ENCODE data around the gene SPTBN1.

SPTBN1 gene

GRCh38 chr2:54531558-54531957 is 75.4 kb downstream of the SPTBN1 start:
- no peak for DNase-seq (ENCODE audit: low read depth)
- TF ChIP-seq, protein P1, sequence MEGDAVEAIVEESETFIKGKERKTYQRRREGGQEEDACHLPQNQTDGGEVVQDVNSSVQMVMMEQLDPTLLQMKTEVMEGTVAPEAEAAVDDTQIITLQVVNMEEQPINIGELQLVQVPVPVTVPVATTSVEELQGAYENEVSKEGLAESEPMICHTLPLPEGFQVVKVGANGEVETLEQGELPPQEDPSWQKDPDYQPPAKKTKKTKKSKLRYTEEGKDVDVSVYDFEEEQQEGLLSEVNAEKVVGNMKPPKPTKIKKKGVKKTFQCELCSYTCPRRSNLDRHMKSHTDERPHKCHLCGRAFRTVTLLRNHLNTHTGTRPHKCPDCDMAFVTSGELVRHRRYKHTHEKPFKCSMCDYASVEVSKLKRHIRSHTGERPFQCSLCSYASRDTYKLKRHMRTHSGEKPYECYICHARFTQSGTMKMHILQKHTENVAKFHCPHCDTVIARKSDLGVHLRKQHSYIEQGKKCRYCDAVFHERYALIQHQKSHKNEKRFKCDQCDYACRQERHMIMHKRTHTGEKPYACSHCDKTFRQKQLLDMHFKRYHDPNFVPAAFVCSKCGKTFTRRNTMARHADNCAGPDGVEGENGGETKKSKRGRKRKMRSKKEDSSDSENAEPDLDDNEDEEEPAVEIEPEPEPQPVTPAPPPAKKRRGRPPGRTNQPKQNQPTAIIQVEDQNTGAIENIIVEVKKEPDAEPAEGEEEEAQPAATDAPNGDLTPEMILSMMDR (IDR thresholded peaks at IDR 0.05; ENCODE audit: low read depth, low read length, missing control alignments), result no peak
- no peak overlapping the region for H3K4me3 ChIP-seq (ENCODE audit: low read depth, low read length)

DNA sequence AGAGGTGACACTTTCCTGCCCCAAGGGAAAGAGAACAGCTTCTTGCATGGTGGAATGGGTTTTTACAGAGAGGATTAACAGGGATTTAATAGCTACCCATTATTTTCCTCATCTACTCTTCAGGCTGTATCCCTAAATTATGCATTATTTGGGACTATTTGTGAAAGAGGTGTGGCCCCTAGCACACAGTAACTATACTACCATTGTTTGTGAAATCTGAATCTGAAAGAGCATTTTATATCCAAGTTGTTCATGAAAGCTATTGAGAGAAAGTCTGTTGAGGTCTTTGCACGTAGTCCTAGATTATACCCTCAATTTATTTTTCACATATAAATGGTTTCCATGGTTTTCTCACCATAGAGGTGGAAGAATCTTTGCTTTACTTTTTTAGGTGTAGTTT is 78.1 kb downstream of the SPTBN1 start:
- no peak for DNase-seq (ENCODE audit: low read depth)
- TF ChIP-seq, protein P1 (IDR thresholded peaks at IDR 0.05; ENCODE audit: low read depth, low read length, missing control alignments), result no peak
- H3K4me3 ChIP-seq (ENCODE audit: low read depth, low read length), result no peak overlapping the region

GRCh38 chr2:54534625-54535024 is 78.5 kb downstream of the SPTBN1 start:
- TF ChIP-seq, protein P1 (IDR thresholded peaks at IDR 0.05; ENCODE audit: low read depth, low read length, missing control alignments), result no peak
- no peak for DNase-seq (ENCODE audit: low read depth)
- no peak overlapping the region for H3K4me3 ChIP-seq (ENCODE audit: low read depth, low read length)

GRCh38 chr2:54535599-54536195 is 79.6 kb downstream of the SPTBN1 start:
- no peak for DNase-seq (ENCODE audit: low read depth)
- TF ChIP-seq, protein P1 (IDR thresholded peaks at IDR 0.05; ENCODE audit: low read depth, low read length, missing control alignments), result no peak
- H3K4me3 ChIP-seq (ENCODE audit: low read depth, low read length), result no peak overlapping the region

GRCh38 chr2:54536720-54537119 is 80.6 kb downstream of the SPTBN1 start:
- no peak for DNase-seq (ENCODE audit: low read depth)
- no peak overlapping the region for H3K4me3 ChIP-seq (ENCODE audit: low read depth, low read length)
- TF ChIP-seq, protein P1 (IDR thresholded peaks at IDR 0.05; ENCODE audit: low read depth, low read length, missing control alignments), result no peak

GRCh38 chr2:54538537-54538936 is 82.4 kb downstream of the SPTBN1 start:
- H3K4me3 ChIP-seq (ENCODE audit: low read depth, low read length), result no peak overlapping the region
- TF ChIP-seq, protein P1 (IDR thresholded peaks at IDR 0.05; ENCODE audit: low read depth, low read length, missing control alignments), result no peak
- no peak for DNase-seq (ENCODE audit: low read depth)

GRCh38 chr2:54539683-54540082 is 83.6 kb downstream of the SPTBN1 start:
- H3K4me3 ChIP-seq (ENCODE audit: low read depth, low read length), result no peak overlapping the region
- TF ChIP-seq, protein P1 (IDR thresholded peaks at IDR 0.05; ENCODE audit: low read depth, low read length, missing control alignments), result no peak
- DNase-seq (ENCODE audit: low read depth), result no peak

Data from GM12864 (cell line).